Measurements from ENCODE around the gene CLDN16.

Gene CLDN16

GRCh38 chr3:190444006-190444405 lies 56.0 kb downstream of the CLDN16 start:
- no peak for DNase-seq

- DNase-seq: no peak
Observed at GRCh38 chr3:190444576-190445145, 56.7 kb downstream of the CLDN16 start.

DNA sequence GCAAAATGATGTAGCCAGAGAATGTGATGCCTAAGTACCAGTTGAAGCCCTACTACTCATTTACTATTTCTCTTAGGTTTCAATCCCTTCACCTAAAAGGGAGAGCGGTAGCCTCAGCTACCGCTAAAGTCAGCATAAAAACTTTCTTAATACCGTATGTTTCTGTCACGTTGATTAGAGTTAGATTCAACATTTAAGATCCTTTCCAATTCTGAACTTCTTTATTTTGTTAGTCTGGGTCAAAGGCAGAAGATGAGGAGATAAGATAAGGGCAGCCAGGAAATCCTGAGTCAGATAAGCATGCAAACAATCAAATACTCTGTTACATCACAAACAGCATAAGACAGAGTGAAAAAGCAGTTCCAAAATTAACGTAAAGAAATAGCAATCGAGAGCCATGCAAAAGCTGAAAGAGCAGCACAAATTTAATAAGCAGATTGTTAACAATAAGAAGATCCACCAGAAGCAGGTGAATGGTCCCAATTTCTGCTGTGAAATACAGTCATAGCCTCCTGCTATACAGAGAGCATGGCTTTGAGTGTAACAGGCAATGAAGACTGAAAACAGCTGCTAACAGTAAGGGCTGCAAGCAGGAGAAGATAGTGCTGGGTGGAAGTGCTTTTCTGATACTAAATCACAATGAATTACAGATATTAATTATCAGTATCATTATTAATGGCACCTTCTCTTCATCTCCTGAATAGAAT lies 58.8 kb downstream of the CLDN16 start:
- DNase-seq: no peak

GRCh38 chr3:190448256-190448655 lies 60.3 kb downstream of the CLDN16 start:
- no peak for DNase-seq

GRCh38 chr3:190449801-190450200 lies 61.8 kb downstream of the CLDN16 start, which contains the start of gene TMEM207:
Gene TMEM207, minus strand, starts transcription at chr3:190449901. Its CDS starts 92 bp downstream, at chr3:190449809.
- DNase-seq: no peak

- DNase-seq: no peak
Observed at GRCh38 chr3:190455828-190456227, 67.9 kb downstream of the CLDN16 start.

DNA sequence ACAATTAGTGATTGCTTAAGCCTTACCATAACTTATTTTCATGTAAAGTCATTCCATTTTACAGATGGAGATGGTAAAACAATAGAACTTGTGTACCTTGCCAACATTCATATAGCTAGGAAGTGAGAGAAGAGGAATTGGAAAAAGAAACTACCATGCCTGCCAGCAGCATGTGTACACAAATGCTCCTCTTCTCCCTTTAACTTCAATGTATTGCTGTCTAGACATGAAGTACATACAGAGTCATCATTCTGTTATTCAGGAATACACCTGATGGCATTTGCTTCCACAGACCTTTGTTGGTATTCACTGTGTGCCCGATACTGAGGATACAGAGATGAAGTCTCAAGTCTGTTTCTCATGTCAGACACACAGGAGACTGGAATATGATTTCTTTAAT lies 68.8 kb downstream of the CLDN16 start:
- DNase-seq: no peak

DNA sequence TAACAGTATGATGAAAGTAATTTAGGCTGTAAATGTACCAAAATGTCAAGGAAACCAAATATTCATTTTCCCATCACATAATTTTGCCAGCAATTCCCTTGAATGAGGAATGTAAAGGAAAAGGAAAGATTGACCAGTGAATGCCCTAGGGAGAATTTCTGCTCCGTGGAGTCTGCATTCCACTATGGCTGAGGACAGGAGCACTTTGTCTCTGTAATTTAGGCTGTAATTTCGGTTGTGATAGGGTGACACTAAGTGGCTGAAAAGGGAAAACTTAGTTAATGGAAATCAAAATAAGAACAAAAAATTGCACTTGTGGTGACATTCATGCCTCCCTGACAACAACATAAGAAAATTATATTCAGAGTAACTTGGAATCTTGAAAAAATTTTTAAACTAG lies 70.1 kb downstream of the CLDN16 start:
- DNase-seq: no peak
